DOHH2 (cell line): ENCODE data around the gene NAALADL2.

ENCODE experiments used
- H3F3A ChIP-seq: fragments of 200-600 bp; sonication (generic), shearing (Covaris generic); 2 replicates; pipeline ENCODE4 v1.6.0; 2016; ENCODE audit warnings: antibody characterized with exemption, mild to moderate bottlenecking; ENCODE audit not compliant: control insufficient read depth, insufficient read depth
- H3K27ac ChIP-seq: fragments of 200-600 bp; sonication (generic); 2 replicates; pipeline ENCODE4 v1.5.1; 2014; ENCODE audit warnings: low read depth, mild to moderate bottlenecking, low read length, moderate library complexity
- H3K27me3 ChIP-seq: fragments of 200-600 bp; sonication (generic); 2 replicates; pipeline ENCODE4 v1.6.1; 2014; ENCODE audit warnings: mild to moderate bottlenecking, low read length, mixed read lengths; ENCODE audit not compliant: control insufficient read depth
- H3K36me3 ChIP-seq: fragments of 200-600 bp; sonication (generic); 2 replicates; pipeline ENCODE4 v1.6.1; 2014; ENCODE audit warnings: mild to moderate bottlenecking, low read length, moderate library complexity, mixed read lengths; ENCODE audit not compliant: control insufficient read depth
- H3K4me1 ChIP-seq: fragments of 200-600 bp; sonication (generic); 2 replicates; pipeline ENCODE4 v1.6.1; 2014; ENCODE audit warnings: mild to moderate bottlenecking, low read length, mixed read lengths; ENCODE audit not compliant: control insufficient read depth
- H3K4me2 ChIP-seq: fragments of 200-600 bp; sonication (generic); 2 replicates; pipeline ENCODE4 v1.6.0; 2014; ENCODE audit warnings: mild to moderate bottlenecking, low read length, moderate library complexity
- H3K4me3 ChIP-seq: fragments of 200-600 bp; sonication (generic); 2 replicates; pipeline ENCODE4 v1.5.1; 2014; ENCODE audit warnings: mild to moderate bottlenecking, low read length, mixed read lengths
- H3K79me2 ChIP-seq: fragments of 200-600 bp; sonication (generic); 2 replicates; pipeline ENCODE4 v1.6.1; 2014; ENCODE audit warnings: mild to moderate bottlenecking, low read length, mixed read lengths; ENCODE audit not compliant: control insufficient read depth
- H3K9me2 ChIP-seq: fragments of 200-600 bp; sonication (generic); replicated peaks from 2 replicates; pipeline ENCODE4 v1.6.1; 2014; ENCODE audit warnings: mild to moderate bottlenecking, low read length, mixed read lengths; ENCODE audit not compliant: control insufficient read depth
- H3K9me3 ChIP-seq: fragments of 200-600 bp; sonication (generic); 2 replicates; pipeline ENCODE4 v1.6.1; 2014; ENCODE audit warnings: antibody characterized with exemption, low read length, mixed read lengths; ENCODE audit not compliant: control insufficient read depth, insufficient read depth
- H4K20me1 ChIP-seq: fragments of 200-600 bp; sonication (generic); 2 replicates; pipeline ENCODE4 v1.6.0; 2014; ENCODE audit warnings: low read depth, mild to moderate bottlenecking, antibody characterized with exemption, low read length, moderate library complexity; ENCODE audit not compliant: control insufficient read depth, insufficient read depth
- EZH2phosphoT487 ChIP-seq: fragments of 200-600 bp; sonication (generic); IDR thresholded peaks from 2 replicates; pipeline ENCODE4 v1.6.1; 2017; ENCODE audit warnings: borderline replicate concordance, mild to moderate bottlenecking, antibody characterized with exemption, low read length, moderate library complexity, mixed read lengths
- TF ChIP-seq, protein P1 (sequence below): fragments of 200-600 bp; sonication (generic); IDR thresholded peaks from one replicate; pipeline ENCODE4 v1.5.1; 2014; ENCODE audit warnings: antibody characterized with exemption, mild to moderate bottlenecking, low read depth, low read length; ENCODE audit not compliant: poor library complexity, severe bottlenecking

Gene NAALADL2

GRCh38 chr3:175198991-175199783 lies 340.1 kb downstream of the NAALADL2 start:
- H3K79me2 ChIP-seq: no peaks in the 10 kb centered on the region
- no peaks in the 10 kb centered on the region for H3K4me1 ChIP-seq
- no peak overlapping the region for H3K4me3 ChIP-seq
- H4K20me1 ChIP-seq: no peaks in the 10 kb centered on the region
- H3K4me2 ChIP-seq: no peak overlapping the region
- no peaks in the 10 kb centered on the region for H3K27me3 ChIP-seq
- H3F3A ChIP-seq: no peaks in the 10 kb centered on the region
- no peak for TF ChIP-seq EZH2phosphoT487
- TF ChIP-seq, protein P1, sequence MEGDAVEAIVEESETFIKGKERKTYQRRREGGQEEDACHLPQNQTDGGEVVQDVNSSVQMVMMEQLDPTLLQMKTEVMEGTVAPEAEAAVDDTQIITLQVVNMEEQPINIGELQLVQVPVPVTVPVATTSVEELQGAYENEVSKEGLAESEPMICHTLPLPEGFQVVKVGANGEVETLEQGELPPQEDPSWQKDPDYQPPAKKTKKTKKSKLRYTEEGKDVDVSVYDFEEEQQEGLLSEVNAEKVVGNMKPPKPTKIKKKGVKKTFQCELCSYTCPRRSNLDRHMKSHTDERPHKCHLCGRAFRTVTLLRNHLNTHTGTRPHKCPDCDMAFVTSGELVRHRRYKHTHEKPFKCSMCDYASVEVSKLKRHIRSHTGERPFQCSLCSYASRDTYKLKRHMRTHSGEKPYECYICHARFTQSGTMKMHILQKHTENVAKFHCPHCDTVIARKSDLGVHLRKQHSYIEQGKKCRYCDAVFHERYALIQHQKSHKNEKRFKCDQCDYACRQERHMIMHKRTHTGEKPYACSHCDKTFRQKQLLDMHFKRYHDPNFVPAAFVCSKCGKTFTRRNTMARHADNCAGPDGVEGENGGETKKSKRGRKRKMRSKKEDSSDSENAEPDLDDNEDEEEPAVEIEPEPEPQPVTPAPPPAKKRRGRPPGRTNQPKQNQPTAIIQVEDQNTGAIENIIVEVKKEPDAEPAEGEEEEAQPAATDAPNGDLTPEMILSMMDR: no peak
- H3K27ac ChIP-seq: no peak overlapping the region
- no peaks in the 10 kb centered on the region; the same call in 1 of the 2 replicates for H3K9me3 ChIP-seq
- no peaks in the 10 kb centered on the region for H3K9me2 ChIP-seq
- no peaks in the 10 kb centered on the region for H3K36me3 ChIP-seq

- Histone ChIP-seq H3K4me1 (no peaks in the 10 kb centered on the region), H3K9me3 (no peaks in the 10 kb centered on the region; the same call in 1 of the 2 replicates), H3K27me3 (no peaks in the 10 kb centered on the region), H3K9me2 (no peaks in the 10 kb centered on the region), H3F3A (no peaks in the 10 kb centered on the region), H3K79me2 (no peaks in the 10 kb centered on the region), H3K27ac (no peak overlapping the region), H3K36me3 (no peaks in the 10 kb centered on the region), H3K4me2 (no peak overlapping the region), H4K20me1 (no peaks in the 10 kb centered on the region), H3K4me3 (no peak overlapping the region)
- no peak for TF ChIP-seq EZH2phosphoT487
- TF ChIP-seq, protein P1: no peak
Observed at GRCh38 chr3:175199961-175200360, 340.8 kb downstream of the NAALADL2 start.

- no peaks in the 10 kb centered on the region for H3K36me3 ChIP-seq
- H3K4me1 ChIP-seq: no peaks in the 10 kb centered on the region
- no peak overlapping the region for H3K27ac ChIP-seq
Observed at GRCh38 chr3:175200391-175201095, 341.4 kb downstream of the NAALADL2 start.

More at GRCh38 chr3:175200391-175201095, 341.4 kb downstream of the NAALADL2 start:
- TF ChIP-seq EZH2phosphoT487: no peak
- TF ChIP-seq, protein P1: no peak
- Histone ChIP-seq H3K79me2 (no peaks in the 10 kb centered on the region), H3F3A (no peaks in the 10 kb centered on the region), H3K4me3 (no peak overlapping the region), H3K4me2 (no peak overlapping the region), H3K27me3 (no peaks in the 10 kb centered on the region), H3K9me3 (no peaks in the 10 kb centered on the region; the same call in 1 of the 2 replicates), H3K9me2 (no peaks in the 10 kb centered on the region), H4K20me1 (no peaks in the 10 kb centered on the region)
